Keratinocyte (primary cell): Measurements from ENCODE around the gene MAP1LC3B. TPM values are rescaled to one million over a fixed set of nuclear protein-coding genes. Genes with fewer than 3 reads are reported as not detected.
"Not testable (repeated sequence)": the region's sequence is repeated elsewhere in the genome, so short reads cannot be mapped to it uniquely, and the experiment has no call there.

Source experiments
- DNase-seq: peaks from one replicate; pipeline ENCODE4 v3.0.0-alpha.2; 2011; ENCODE audit warnings: low read depth, missing footprints, low spot score
- FAIRE-seq: peaks from 2 replicates; lab custom pipeline; 2011; peaks lifted over from hg19 to GRCh38; lab: Jason Lieb, UNC
- H2AFZ ChIP-seq: 2 replicates; pipeline ENCODE4 v1.6.0; 2012; ENCODE audit warnings: low read length, control low read depth, inconsistent platforms; ENCODE audit not compliant: control insufficient read depth
- H3K27ac ChIP-seq: 2 replicates; pipeline ENCODE4 v1.5.1; 2011; ENCODE audit warnings: low read length; ENCODE audit not compliant: control insufficient read depth, insufficient read depth
- H3K27me3 ChIP-seq: 3 replicates; pipeline ENCODE4 v1.6.0; 2011; ENCODE audit warnings: low read length; ENCODE audit not compliant: control insufficient read depth, insufficient read depth; ENCODE audit errors: extremely low read depth
- H3K36me3 ChIP-seq, 2 experiments: 2 replicates in 1 of 2; 3 replicates in 1 of 2; pipeline ENCODE4 v1.5.1; 2011; ENCODE audit warnings: low read length in 2 of 2, mild to moderate bottlenecking in 1 of 2; ENCODE audit not compliant: control insufficient read depth in 2 of 2, insufficient read depth in 2 of 2; ENCODE audit errors: extremely low read depth in 1 of 2
- H3K4me1 ChIP-seq: 3 replicates; pipeline ENCODE4 v1.5.1; 2011; ENCODE audit warnings: low read length; ENCODE audit not compliant: control insufficient read depth, insufficient read depth; ENCODE audit errors: extremely low read depth
- H3K4me2 ChIP-seq: 3 replicates; pipeline ENCODE4 v1.6.0; 2011; ENCODE audit warnings: low read depth, low read length; ENCODE audit not compliant: control insufficient read depth, insufficient read depth; ENCODE audit errors: extremely low read depth
- H3K4me3 ChIP-seq, 3 experiments: fragments of 200-600 bp in 1 of 3; sonication (generic) in 1 of 3; 2 replicates in 2 of 3; 3 replicates in 1 of 3; pipeline ENCODE4 v1.5.1; 2011 to 2016; ENCODE audit warnings: low read length in 3 of 3, mild to moderate bottlenecking in 3 of 3, control low read depth in 2 of 3, inconsistent platforms in 1 of 3, low read depth in 1 of 3, mixed read lengths in 1 of 3, mixed run types in 1 of 3, moderate library complexity in 1 of 3; ENCODE audit not compliant: control insufficient read depth in 2 of 3, insufficient read depth in 2 of 3; ENCODE audit errors: extremely low read depth in 1 of 3
- H3K79me2 ChIP-seq: 2 replicates; pipeline ENCODE4 v1.6.0; 2012; ENCODE audit warnings: low read length; ENCODE audit not compliant: control insufficient read depth, insufficient read depth
- H3K9ac ChIP-seq: 3 replicates; pipeline ENCODE4 v1.6.0; 2011; ENCODE audit warnings: low read length; ENCODE audit not compliant: control insufficient read depth, insufficient read depth; ENCODE audit errors: extremely low read depth
- H3K9me1 ChIP-seq: 3 replicates; pipeline ENCODE4 v1.6.0; 2011; ENCODE audit warnings: low read length; ENCODE audit not compliant: control insufficient read depth, insufficient read depth; ENCODE audit errors: extremely low read depth
- H3K9me3 ChIP-seq: 2 replicates; pipeline ENCODE4 v1.5.1; 2012; ENCODE audit warnings: low read depth, low read length; ENCODE audit not compliant: control insufficient read depth
- H4K20me1 ChIP-seq: 3 replicates; pipeline ENCODE4 v1.6.0; 2011; ENCODE audit warnings: low read length; ENCODE audit not compliant: control insufficient read depth, insufficient read depth; ENCODE audit errors: extremely low read depth
- CTCF ChIP-seq, 3 experiments: IDR thresholded peaks in 1 of 3; conservative IDR thresholded peaks in 1 of 3; optimal IDR thresholded peaks in 1 of 3; 2 replicates in 2 of 3; 3 replicates in 1 of 3; pipeline versions ENCODE3 to v1.5.1; 2011; ENCODE audit warnings: low read length in 3 of 3, mild to moderate bottlenecking in 3 of 3, moderate library complexity in 2 of 3, control low read depth in 1 of 3, inconsistent platforms in 1 of 3; ENCODE audit not compliant: insufficient read depth in 2 of 3; ENCODE audit errors: extremely low read depth in 1 of 3
- EZH2 ChIP-seq: IDR thresholded peaks from one replicate; pipeline ENCODE4 v1.6.1; 2012; ENCODE audit warnings: inconsistent platforms, mild to moderate bottlenecking, low read length, moderate library complexity
- dilution Hi-C: fragments of 300-500 bp; cut with MboI; formaldehyde crosslinking; loops from one replicate; pipeline ENCODE4 v1.7.0; 2020; ENCODE audit warnings: low sequenced_read_pairs; ENCODE audit not compliant: extremely low pct_ligation_motif_present
- polyA plus RNA-seq, 5 experiments: library from polyadenylated mRNA; depleted of rRNA in 3 of 5; stranded (reverse) in 3 of 5; stranded (forward) in 1 of 5; unstranded in 1 of 5; fragments of >200 nt; gene quantifications; 1 replicate in 1 of 5; 2 replicates in 3 of 5; 3 replicates in 1 of 5; pipeline versions ENCODE4 v1.2.1 to v1.2.3, GENCODE V29; 2011 to 2012; ENCODE audit warnings: missing spikeins in 2 of 5, low read depth in 1 of 5, low replicate concordance in 1 of 5

Gene MAP1LC3B
- polyA plus RNA-seq, 1 donor (not counting 4 experiments of a cell fraction or from before 2014, with no cell fraction given) = 50.3 TPM

- dilution Hi-C loops = no loop called here
- Histone ChIP-seq H3K27ac (peak within 1 kb of the TSS; percentile 73), H3K4me3 (peak within 1 kb of the TSS; percentile 78 to 88 (median 84)), H2AFZ (peak within 1 kb of the TSS; percentile 89), H3K79me2 (peaks cover 43% of the 10 kb centered on the region), H3K4me1 (peaks cover 27% of the 10 kb centered on the region), H3K36me3 (no peaks in the 10 kb centered on the region), H4K20me1 (peaks cover 12% of the 10 kb centered on the region), H3K9me3 (no peaks in the 10 kb centered on the region), H3K4me2 (peak within 1 kb of the TSS; percentile 84), H3K9me1 (peaks cover 2% of the 10 kb centered on the region), H3K27me3 (no peaks in the 10 kb centered on the region), H3K9ac (peak within 1 kb of the TSS; percentile 84)
- TF ChIP-seq CTCF (optimal IDR thresholded peaks at IDR 0.05 in 1 of 3, IDR thresholded peaks at IDR 0.05 in 1 of 3, conservative IDR thresholded peaks at IDR 0.05 in 1 of 3; ENCODE audit: extremely low read depth in 1 of 3, insufficient read depth in 2 of 3, low read length in 3 of 3) (no peak), EZH2 (no peak)
- FAIRE-seq = no peak
- DNase-seq = peak; percentile 71
Measured at GRCh38 chr16:87383505-87384161, 8.5 kb upstream of the MAP1LC3B start, which contains the start of gene FBXO31. FBXO31 (minus strand) TSS chr16:87383776; CDS start chr16:87383744, 32 bp downstream.

- Histone ChIP-seq H3K27ac (peak overlapping the region; percentile 60), H3K9ac (peak overlapping the region; percentile 84), H3K36me3 (no peaks in the 10 kb centered on the region), H3K4me3 (peak overlapping the region; percentile 46 to 84 (median 78)), H3K4me2 (peak overlapping the region; percentile 69), H4K20me1 (peaks cover 12% of the 10 kb centered on the region), H3K4me1 (peaks cover 33% of the 10 kb centered on the region), H3K27me3 (no peaks in the 10 kb centered on the region), H3K9me1 (peaks cover 2% of the 10 kb centered on the region), H2AFZ (peak overlapping the region; percentile 89), H3K9me3 (no peaks in the 10 kb centered on the region), H3K79me2 (peaks cover 38% of the 10 kb centered on the region)
- TF ChIP-seq EZH2 (no peak), CTCF (optimal IDR thresholded peaks at IDR 0.05 in 1 of 3, IDR thresholded peaks at IDR 0.05 in 1 of 3, conservative IDR thresholded peaks at IDR 0.05 in 1 of 3; ENCODE audit: extremely low read depth in 1 of 3, insufficient read depth in 2 of 3, low read length in 3 of 3) (no peak)
- DNase-seq = no peak
- no peak for FAIRE-seq
- dilution Hi-C loops = no loop called here
Measured at GRCh38 chr16:87384162-87384874, 7.8 kb upstream of the MAP1LC3B start.

- dilution Hi-C loops, H3K4me3 ChIP-seq, H3K27me3 ChIP-seq, H3K9me3 ChIP-seq, H3K36me3 ChIP-seq, FAIRE-seq, DNase-seq, H3K9me1 ChIP-seq: not testable (repeated sequence)
- Histone ChIP-seq H3K4me2 (peak overlapping the region; percentile 69), H3K9ac (peak overlapping the region; percentile 84), H3K79me2 (peaks cover 33% of the 10 kb centered on the region), H3K4me1 (peaks cover 34% of the 10 kb centered on the region), H2AFZ (peak overlapping the region; percentile 89), H4K20me1 (peaks cover 12% of the 10 kb centered on the region), H3K27ac (peak overlapping the region; percentile 60)
Measured at GRCh38 chr16:87384875-87385167, 7.3 kb upstream of the MAP1LC3B start.
